Measurements from ENCODE around the gene GPR75. TPM values are rescaled to one million over a fixed set of nuclear protein-coding genes. Genes with fewer than 3 reads are reported as not detected.

GPR75 gene
- total and polyA plus RNA-seq, 2 of the 13 experiments (the other 11 are each of a cell fraction or from before 2014, with no cell fraction given): 3.3 to 4.1 TPM

DNA sequence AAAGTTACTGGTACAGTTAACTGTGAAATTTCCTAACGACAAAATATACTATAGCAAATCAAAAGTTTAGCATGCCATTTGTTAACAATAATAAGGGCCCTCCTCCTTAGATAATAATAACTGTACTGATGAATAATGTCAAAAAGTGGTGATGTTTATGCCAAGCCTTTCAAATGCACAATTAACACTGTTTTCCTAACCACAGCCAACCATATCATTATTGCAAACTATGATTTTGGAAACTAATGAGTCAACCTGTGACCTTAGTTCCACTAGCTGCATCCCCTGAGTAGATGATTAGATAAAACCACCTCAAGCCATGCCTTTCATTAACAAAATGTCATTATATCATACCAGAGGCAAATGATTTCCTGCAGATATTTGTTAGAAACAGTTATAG, 25.1 kb upstream of the GPR75 start:
- in situ Hi-C loops (cut with HindIII; ENCODE audit: extremely low pct_ligation_motif_present, low pct_unique_long_range_greater_than_20kb) (no loop called here), intact Hi-C loops (cut with micrococcal nuclease; ENCODE audit: unreplicated experiment) (no loop called here)
- no peaks in the 10 kb centered on the region for H3K9me3 ChIP-seq (ENCODE audit: low read length)
- no peak overlapping the region for H3K9ac ChIP-seq (ENCODE audit: insufficient read depth, low read depth, low read length)
- no peak overlapping the region for H3K27ac ChIP-seq (ENCODE audit: extremely low read length, insufficient read depth, low read length)
- no peaks in the 10 kb centered on the region for H3K4me1 ChIP-seq (ENCODE audit: insufficient read depth, low read length)
- no peaks in the 10 kb centered on the region for H4K20me1 ChIP-seq (ENCODE audit: insufficient read depth, low read length)
- peaks cover 41 to 91% of the 10 kb centered on the region in 2 experiments for H3K36me3 ChIP-seq (replicated peaks in 1 of 2; ENCODE audit: control insufficient read depth in 1 of 2, insufficient read depth in 2 of 2, low read length in 2 of 2)
- BruUV-seq (replicated peaks): no TSS peak
- CTCF ChIA-PET (ENCODE audit: low intra/inter-chr PET ratio, low total read pairs): no interaction called here
- POLR2A ChIA-PET: no interaction called here
- no peaks in the 10 kb centered on the region for H3K79me2 ChIP-seq (ENCODE audit: insufficient read depth, low read length)
- no peak overlapping the region for H3K4me2 ChIP-seq (ENCODE audit: low read depth, low read length)
- no peaks in the 10 kb centered on the region for H3K27me3 ChIP-seq (ENCODE audit: control insufficient read depth in 1 of 2, insufficient read depth in 2 of 2, low read length in 2 of 2)
- 100% methylated on average over 1 of the region's 1 CpG for WGBS (ENCODE audit: low lambda C conversion rate)
- H3K4me3 ChIP-seq (replicated peaks in 1 of 3; ENCODE audit: insufficient read depth in 1 of 3, low read depth in 2 of 3, low read length in 3 of 3): no peak overlapping the region
- ATAC-seq (no peak), DNase-seq (ENCODE audit: low spot score) (no peak), FAIRE-seq (no peak)
- no peak overlapping the region for H2AFZ ChIP-seq (ENCODE audit: low read length)
- TF ChIP-seq HNF4A (CRISPR knock-in tag; IDR thresholded peaks at IDR 0.05): no peak
- TF ChIP-seq, protein P1, sequence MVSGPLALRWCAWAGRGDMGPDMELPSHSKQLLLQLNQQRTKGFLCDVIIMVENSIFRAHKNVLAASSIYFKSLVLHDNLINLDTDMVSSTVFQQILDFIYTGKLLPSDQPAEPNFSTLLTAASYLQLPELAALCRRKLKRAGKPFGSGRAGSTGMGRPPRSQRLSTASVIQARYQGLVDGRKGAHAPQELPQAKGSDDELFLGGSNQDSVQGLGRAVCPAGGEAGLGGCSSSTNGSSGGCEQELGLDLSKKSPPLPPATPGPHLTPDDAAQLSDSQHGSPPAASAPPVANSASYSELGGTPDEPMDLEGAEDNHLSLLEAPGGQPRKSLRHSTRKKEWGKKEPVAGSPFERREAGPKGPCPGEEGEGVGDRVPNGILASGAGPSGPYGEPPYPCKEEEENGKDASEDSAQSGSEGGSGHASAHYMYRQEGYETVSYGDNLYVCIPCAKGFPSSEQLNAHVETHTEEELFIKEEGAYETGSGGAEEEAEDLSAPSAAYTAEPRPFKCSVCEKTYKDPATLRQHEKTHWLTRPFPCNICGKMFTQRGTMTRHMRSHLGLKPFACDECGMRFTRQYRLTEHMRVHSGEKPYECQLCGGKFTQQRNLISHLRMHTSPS (CRISPR knock-in tag; IDR thresholded peaks at IDR 0.05; ENCODE audit: low read depth): no peak
- no peak for TF ChIP-seq CEBPG (CRISPR knock-in tag; IDR thresholded peaks at IDR 0.05)
- TF ChIP-seq RXRA (CRISPR knock-in tag; IDR thresholded peaks at IDR 0.05): no peak

DNA sequence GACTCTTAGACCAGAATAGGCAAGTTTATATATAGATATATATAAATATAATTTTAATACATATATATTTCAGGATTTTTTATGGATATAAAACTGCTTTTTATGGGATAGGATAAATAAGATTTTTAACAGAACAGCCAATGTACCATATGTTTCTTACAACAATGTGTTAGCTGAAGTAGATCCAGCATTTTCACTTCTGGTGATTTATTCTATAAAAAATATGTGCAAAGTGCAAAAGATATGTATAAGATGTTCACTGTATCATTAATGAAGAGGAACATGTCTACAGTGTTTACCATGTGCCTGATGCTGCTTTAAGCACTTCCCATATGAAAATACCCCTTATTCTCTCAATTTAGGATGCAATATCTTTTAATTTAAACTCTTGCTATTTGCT, 22.2 kb upstream of the GPR75 start:
- H3K27ac ChIP-seq (ENCODE audit: extremely low read length, insufficient read depth, low read length): no peak overlapping the region
- TF ChIP-seq ZBTB7B (CRISPR knock-in tag; IDR thresholded peaks at IDR 0.05) (no peak), FOXK1 (CRISPR knock-in tag; IDR thresholded peaks at IDR 0.05; ENCODE audit: borderline replicate concordance, low read depth) (no peak), HNF4A (CRISPR knock-in tag; IDR thresholded peaks at IDR 0.05) (no peak), RBM22 (optimal IDR thresholded peaks at IDR 0.05; ENCODE audit: low read length) (no peak), ZKSCAN1 (IDR thresholded peaks at IDR 0.05; ENCODE audit: low read length) (no peak), KMT2A (CRISPR knock-in tag; IDR thresholded peaks at IDR 0.05) (no peak), ZSCAN25 (CRISPR knock-in tag; IDR thresholded peaks at IDR 0.05) (no peak), KDM3A (CRISPR knock-in tag; IDR thresholded peaks at IDR 0.05; ENCODE audit: low read depth) (no peak), ZNF724P (CRISPR knock-in tag; IDR thresholded peaks at IDR 0.05; ENCODE audit: borderline replicate concordance) (no peak)
- TF ChIP-seq, protein P2, sequence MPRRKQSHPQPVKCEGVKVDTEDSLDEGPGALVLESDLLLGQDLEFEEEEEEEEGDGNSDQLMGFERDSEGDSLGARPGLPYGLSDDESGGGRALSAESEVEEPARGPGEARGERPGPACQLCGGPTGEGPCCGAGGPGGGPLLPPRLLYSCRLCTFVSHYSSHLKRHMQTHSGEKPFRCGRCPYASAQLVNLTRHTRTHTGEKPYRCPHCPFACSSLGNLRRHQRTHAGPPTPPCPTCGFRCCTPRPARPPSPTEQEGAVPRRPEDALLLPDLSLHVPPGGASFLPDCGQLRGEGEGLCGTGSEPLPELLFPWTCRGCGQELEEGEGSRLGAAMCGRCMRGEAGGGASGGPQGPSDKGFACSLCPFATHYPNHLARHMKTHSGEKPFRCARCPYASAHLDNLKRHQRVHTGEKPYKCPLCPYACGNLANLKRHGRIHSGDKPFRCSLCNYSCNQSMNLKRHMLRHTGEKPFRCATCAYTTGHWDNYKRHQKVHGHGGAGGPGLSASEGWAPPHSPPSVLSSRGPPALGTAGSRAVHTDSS (CRISPR knock-in tag; conservative IDR thresholded peaks at IDR 0.05): no peak
- H3K9me3 ChIP-seq (ENCODE audit: low read length): no peaks in the 10 kb centered on the region
- FAIRE-seq: no peak
- no TSS peak for BruUV-seq (replicated peaks)
- POLR2A ChIA-PET: no interaction called here
- no peak for ATAC-seq
- no peaks in the 10 kb centered on the region for H3K79me2 ChIP-seq (ENCODE audit: insufficient read depth, low read length)
- DNase-seq (ENCODE audit: low spot score): no peak
- no peak overlapping the region for H2AFZ ChIP-seq (ENCODE audit: low read length)
- no peak overlapping the region for H3K4me2 ChIP-seq (ENCODE audit: low read depth, low read length)
- no peaks in the 10 kb centered on the region for H3K27me3 ChIP-seq (ENCODE audit: control insufficient read depth in 1 of 2, insufficient read depth in 2 of 2, low read length in 2 of 2)
- H3K9ac ChIP-seq (ENCODE audit: insufficient read depth, low read depth, low read length): no peak overlapping the region
- no peaks in the 10 kb centered on the region for H4K20me1 ChIP-seq (ENCODE audit: insufficient read depth, low read length)
- in situ Hi-C loops (cut with HindIII; ENCODE audit: extremely low pct_ligation_motif_present, low pct_unique_long_range_greater_than_20kb): no loop called here
- peaks cover 6% of the 10 kb centered on the region; the same call in 1 of the 2 replicates for H3K4me1 ChIP-seq (ENCODE audit: insufficient read depth, low read length)
- intact Hi-C loops (cut with micrococcal nuclease; ENCODE audit: unreplicated experiment): no loop called here
- peaks cover 32 to 70% of the 10 kb centered on the region in 2 experiments for H3K36me3 ChIP-seq (replicated peaks in 1 of 2; ENCODE audit: control insufficient read depth in 1 of 2, insufficient read depth in 2 of 2, low read length in 2 of 2)
- CTCF ChIA-PET (ENCODE audit: low intra/inter-chr PET ratio, low total read pairs): no interaction called here
- H3K4me3 ChIP-seq (replicated peaks in 1 of 3; ENCODE audit: insufficient read depth in 1 of 3, low read depth in 2 of 3, low read length in 3 of 3): no peak overlapping the region
